Choroid plexus epithelial cell (primary cell): ENCODE data around the gene MKI67.

Experiments used
- DNase-seq: peaks from one replicate; pipeline ENCODE4 v3.0.0-alpha.2; 2010; ENCODE audit warnings: low read depth
- H3K4me3 ChIP-seq: 2 replicates; pipeline ENCODE4 v1.5.1; 2011; ENCODE audit warnings: low read depth, mild to moderate bottlenecking, control low read depth, low read length, moderate library complexity
- CTCF ChIP-seq: conservative IDR thresholded peaks from 2 replicates; pipeline ENCODE4 v1.5.1; 2011; ENCODE audit warnings: low read depth, mild to moderate bottlenecking, control low read depth, inconsistent platforms, low read length, moderate library complexity

MKI67 gene

GRCh38 chr10:128116187-128116586, 10.0 kb downstream of the MKI67 start:
- TF ChIP-seq CTCF = no peak
- no peak overlapping the region for H3K4me3 ChIP-seq

GRCh38 chr10:128115356-128115755, 10.9 kb downstream of the MKI67 start:
- no peak for DNase-seq
- no peak overlapping the region for H3K4me3 ChIP-seq
- TF ChIP-seq CTCF = no peak

More at GRCh38 chr10:128116187-128116586, 10.0 kb downstream of the MKI67 start:
- DNase-seq = no peak

GRCh38 chr10:128114901-128115300, 11.3 kb downstream of the MKI67 start:
- H3K4me3 ChIP-seq = no peak overlapping the region
- no peak for DNase-seq
- no peak for TF ChIP-seq CTCF

- no peak for TF ChIP-seq CTCF
- H3K4me3 ChIP-seq = no peak overlapping the region
- no peak for DNase-seq
These were observed 13.2 kb downstream of the MKI67 start for GRCh38 chr10:128113026-128113425.

- no peak overlapping the region for H3K4me3 ChIP-seq
- DNase-seq = no peak
- no peak for TF ChIP-seq CTCF
These were observed 14.5 kb downstream of the MKI67 start for GRCh38 chr10:128111696-128112095.

GRCh38 chr10:128110339-128110738, 15.9 kb downstream of the MKI67 start:
- no peak for DNase-seq
- no peak overlapping the region for H3K4me3 ChIP-seq
- TF ChIP-seq CTCF = no peak

- no peak overlapping the region for H3K4me3 ChIP-seq
- no peak for DNase-seq
- TF ChIP-seq CTCF = no peak
These were observed 16.5 kb downstream of the MKI67 start for GRCh38 chr10:128109707-128110106.
